ENCODE measurements around the gene FXYD5. TPM values are rescaled to one million over a fixed set of nuclear protein-coding genes. Genes with fewer than 3 reads are reported as not detected.

The FXYD5 gene, protein sequence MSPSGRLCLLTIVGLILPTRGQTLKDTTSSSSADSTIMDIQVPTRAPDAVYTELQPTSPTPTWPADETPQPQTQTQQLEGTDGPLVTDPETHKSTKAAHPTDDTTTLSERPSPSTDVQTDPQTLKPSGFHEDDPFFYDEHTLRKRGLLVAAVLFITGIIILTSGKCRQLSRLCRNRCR
- total RNA-seq = 12.2 and 14.5 TPM in 2 replicates
- polyA plus RNA-seq = 11.3 and 19.3 TPM in 2 replicates

- peak in 1 of 2 donors; percentile 88 for DNase-seq (ENCODE audit: low read depth in 1 of 2, low spot score in 1 of 2)
- TF ChIP-seq, protein P1, sequence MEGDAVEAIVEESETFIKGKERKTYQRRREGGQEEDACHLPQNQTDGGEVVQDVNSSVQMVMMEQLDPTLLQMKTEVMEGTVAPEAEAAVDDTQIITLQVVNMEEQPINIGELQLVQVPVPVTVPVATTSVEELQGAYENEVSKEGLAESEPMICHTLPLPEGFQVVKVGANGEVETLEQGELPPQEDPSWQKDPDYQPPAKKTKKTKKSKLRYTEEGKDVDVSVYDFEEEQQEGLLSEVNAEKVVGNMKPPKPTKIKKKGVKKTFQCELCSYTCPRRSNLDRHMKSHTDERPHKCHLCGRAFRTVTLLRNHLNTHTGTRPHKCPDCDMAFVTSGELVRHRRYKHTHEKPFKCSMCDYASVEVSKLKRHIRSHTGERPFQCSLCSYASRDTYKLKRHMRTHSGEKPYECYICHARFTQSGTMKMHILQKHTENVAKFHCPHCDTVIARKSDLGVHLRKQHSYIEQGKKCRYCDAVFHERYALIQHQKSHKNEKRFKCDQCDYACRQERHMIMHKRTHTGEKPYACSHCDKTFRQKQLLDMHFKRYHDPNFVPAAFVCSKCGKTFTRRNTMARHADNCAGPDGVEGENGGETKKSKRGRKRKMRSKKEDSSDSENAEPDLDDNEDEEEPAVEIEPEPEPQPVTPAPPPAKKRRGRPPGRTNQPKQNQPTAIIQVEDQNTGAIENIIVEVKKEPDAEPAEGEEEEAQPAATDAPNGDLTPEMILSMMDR (IDR thresholded peaks at IDR 0.05; ENCODE audit: low read depth, low read length) = peak; percentile 15
- H3K4me1 ChIP-seq (ENCODE audit: low read depth) = peaks cover 6% of the 10 kb centered on the region
- H3K36me3 ChIP-seq = no peaks in the 10 kb centered on the region
- H3K9me3 ChIP-seq (ENCODE audit: low read depth) = no peaks in the 10 kb centered on the region
- H3K4me3 ChIP-seq = peak within 1 kb of the TSS; percentile 39
- H3K27me3 ChIP-seq = peaks cover 27% of the 10 kb centered on the region
- H3K27ac ChIP-seq = no peak within 1 kb of the TSS
These were observed at the start of gene FXYD5 for GRCh38 chr19:35154525-35155406. TSS of gene FXYD5 (plus strand) at chr19:35154735. CDS start at chr19:35155551, 816 bp downstream.

GRCh38 chr19:35105047-35105410 lies 49.5 kb upstream of the FXYD5 start:
- TF ChIP-seq, protein P1 (IDR thresholded peaks at IDR 0.05; ENCODE audit: low read depth, low read length) = no peak
- Histone ChIP-seq H3K9me3 (ENCODE audit: low read depth) (no peaks in the 10 kb centered on the region), H3K36me3 (no peaks in the 10 kb centered on the region), H3K4me3 (no peak overlapping the region), H3K27me3 (no peaks in the 10 kb centered on the region), H3K27ac (no peak overlapping the region), H3K4me1 (ENCODE audit: low read depth) (no peaks in the 10 kb centered on the region)
- DNase-seq (ENCODE audit: low read depth in 1 of 2, low spot score in 1 of 2) = no peak

GRCh38 chr19:35105411-35106290 lies 48.9 kb upstream of the FXYD5 start:
- H3K36me3 ChIP-seq = no peaks in the 10 kb centered on the region
- H3K27ac ChIP-seq = no peak overlapping the region
- H3K27me3 ChIP-seq = no peaks in the 10 kb centered on the region
- no peak overlapping the region for H3K4me3 ChIP-seq
- TF ChIP-seq, protein P1 (IDR thresholded peaks at IDR 0.05; ENCODE audit: low read depth, low read length) = no peak
- H3K9me3 ChIP-seq (ENCODE audit: low read depth) = no peaks in the 10 kb centered on the region
- DNase-seq (ENCODE audit: low read depth in 1 of 2, low spot score in 1 of 2) = no peak
- no peaks in the 10 kb centered on the region for H3K4me1 ChIP-seq (ENCODE audit: low read depth)

GRCh38 chr19:35106291-35106583 lies 48.3 kb upstream of the FXYD5 start:
- no peaks in the 10 kb centered on the region for H3K4me1 ChIP-seq (ENCODE audit: low read depth)
- no peaks in the 10 kb centered on the region for H3K36me3 ChIP-seq
- no peaks in the 10 kb centered on the region for H3K9me3 ChIP-seq (ENCODE audit: low read depth)
- TF ChIP-seq, protein P1 (IDR thresholded peaks at IDR 0.05; ENCODE audit: low read depth, low read length) = no peak
- H3K27ac ChIP-seq = no peak overlapping the region
- H3K27me3 ChIP-seq = no peaks in the 10 kb centered on the region
- no peak for DNase-seq (ENCODE audit: low read depth in 1 of 2, low spot score in 1 of 2)
- no peak overlapping the region for H3K4me3 ChIP-seq

DNA sequence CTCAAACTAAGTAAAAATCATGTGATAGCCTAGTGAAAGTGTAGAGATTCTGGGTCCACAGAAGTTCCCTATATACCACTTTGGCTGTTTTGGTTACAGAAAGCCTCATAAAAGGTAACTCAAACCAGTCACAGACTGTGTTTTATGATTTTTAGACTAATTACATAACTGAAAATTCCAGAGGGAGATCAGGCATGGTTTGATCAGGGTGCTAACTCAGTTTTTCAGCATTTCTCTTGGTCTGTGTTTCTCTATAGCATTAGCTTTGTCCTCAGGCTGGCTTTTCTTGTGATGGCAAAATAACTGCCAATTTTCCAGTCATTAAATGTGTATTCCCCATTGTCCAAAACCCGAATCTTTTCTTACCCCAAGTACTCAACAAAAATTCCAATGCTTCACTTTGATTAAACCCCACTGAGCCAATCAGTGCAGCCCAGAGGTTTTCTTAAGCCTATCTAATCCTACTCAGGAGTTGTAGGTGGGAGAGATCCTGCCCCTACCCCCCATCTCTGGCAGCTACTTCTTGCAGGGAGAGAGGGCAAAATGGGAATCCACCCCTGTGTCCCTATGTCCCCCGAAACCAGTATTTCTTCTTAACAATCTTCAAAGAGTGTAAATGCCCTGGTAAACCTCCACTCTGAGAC lies 47.5 kb upstream of the FXYD5 start:
- Histone ChIP-seq H3K36me3 (no peaks in the 10 kb centered on the region), H3K4me1 (ENCODE audit: low read depth) (no peaks in the 10 kb centered on the region), H3K27ac (no peak overlapping the region), H3K27me3 (no peaks in the 10 kb centered on the region), H3K9me3 (ENCODE audit: low read depth) (no peaks in the 10 kb centered on the region), H3K4me3 (no peak overlapping the region)
- TF ChIP-seq, protein P1 (IDR thresholded peaks at IDR 0.05; ENCODE audit: low read depth, low read length) = no peak
- DNase-seq (ENCODE audit: low read depth in 1 of 2, low spot score in 1 of 2) = no peak
